GM18909 (cell line): ENCODE results near the gene PIP5KL1.
A peak's percentile ranks its signal among the peaks of the same experiment; 100 is the strongest.

Experiments
- ATAC-seq: cut with Tn5 transposase; IDR thresholded peaks from one replicate; pipeline ENCODE4 v1.9.1; 2021; ENCODE audit warnings: mild to moderate bottlenecking; ENCODE audit not compliant: unreplicated experiment, poor library complexity

The PIP5KL1 gene

DNA sequence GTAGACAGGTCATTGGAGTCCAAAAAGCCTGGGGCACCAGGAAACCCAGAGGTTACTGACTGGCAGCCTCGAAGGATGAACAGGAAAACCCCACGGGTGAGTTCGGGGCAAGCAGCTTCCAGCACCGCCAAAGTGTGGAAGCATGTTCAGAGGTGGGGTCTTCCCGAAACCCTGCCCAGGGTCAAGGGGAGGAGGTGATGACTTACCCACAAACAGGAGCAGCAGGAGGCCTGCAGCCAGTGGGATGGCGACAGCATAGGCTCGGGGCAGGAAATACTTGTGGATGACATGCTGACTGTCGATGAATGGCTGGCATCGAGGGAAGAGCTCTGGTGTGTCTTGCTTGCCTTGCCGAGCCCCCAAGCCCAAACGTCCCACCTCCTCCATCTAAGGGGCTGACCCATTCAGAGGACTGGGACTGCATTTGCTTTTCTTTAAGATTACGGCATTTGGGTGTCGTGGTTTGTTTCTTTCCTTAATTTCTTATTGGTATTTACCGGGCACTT is 5.8 kb upstream of the PIP5KL1 start:
- no peak for ATAC-seq

DNA sequence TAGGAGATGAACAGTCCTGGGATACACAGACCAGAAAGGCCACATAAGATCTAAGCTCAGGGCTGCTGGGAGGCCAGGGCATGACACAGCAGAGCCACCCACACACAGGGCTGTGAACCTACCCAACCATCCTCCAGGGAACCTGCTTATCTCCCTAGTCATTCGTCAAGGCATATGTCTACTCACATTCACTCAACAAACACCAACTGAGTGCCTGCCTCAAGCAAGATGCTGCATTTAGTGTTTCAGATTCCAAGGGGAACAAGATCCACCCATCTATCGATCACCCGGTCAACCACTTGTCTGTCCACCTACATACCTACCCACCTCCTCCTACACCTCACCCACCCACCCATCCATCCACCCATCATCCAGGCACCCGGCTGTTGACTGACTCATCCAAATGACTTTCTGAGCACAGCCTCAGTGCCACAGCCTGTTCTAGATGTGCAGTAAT is 5.2 kb upstream of the PIP5KL1 start:
- ATAC-seq, result no peak

DNA sequence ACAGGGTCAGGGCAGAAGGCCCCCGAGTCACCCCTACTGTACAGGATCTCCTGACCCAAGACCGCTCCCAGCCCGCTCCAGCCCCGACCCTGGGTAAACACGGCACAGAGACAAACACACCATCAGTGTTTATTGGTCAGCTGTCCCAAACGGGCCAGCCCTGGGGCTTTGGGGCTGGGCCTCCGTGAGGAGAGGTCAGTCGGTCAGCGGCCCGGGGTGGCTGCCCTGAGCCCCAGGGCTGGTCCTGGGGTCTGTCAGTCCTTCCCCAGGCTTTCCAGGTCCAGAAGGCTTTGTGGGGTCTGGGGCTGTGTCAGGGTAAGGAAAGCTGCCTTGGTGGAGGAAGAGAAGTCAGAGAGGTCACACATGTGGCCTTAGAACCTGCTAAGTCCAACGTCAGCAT is 4.4 kb upstream of the PIP5KL1 start:
- ATAC-seq, result no peak

DNA sequence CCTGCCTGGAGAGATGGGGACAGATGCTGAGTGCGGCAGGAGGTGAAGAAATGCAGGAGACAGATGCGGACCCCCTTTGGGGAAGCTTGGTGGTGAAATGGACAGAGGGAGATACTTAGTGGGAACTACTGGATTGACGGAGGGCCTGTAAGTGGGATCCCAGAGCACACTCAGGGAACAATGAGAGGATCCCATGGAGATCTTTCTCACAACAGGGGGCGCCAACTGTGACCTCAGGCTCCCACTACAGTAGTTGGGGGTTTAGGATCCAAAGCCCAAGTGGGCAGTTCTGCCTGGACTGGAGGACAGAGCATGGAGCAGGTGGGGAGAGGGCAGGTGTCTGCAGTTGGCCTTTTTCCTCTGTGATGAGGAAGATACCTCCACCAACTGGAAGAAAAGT is 3.7 kb upstream of the PIP5KL1 start:
- ATAC-seq, result no peak

DNA sequence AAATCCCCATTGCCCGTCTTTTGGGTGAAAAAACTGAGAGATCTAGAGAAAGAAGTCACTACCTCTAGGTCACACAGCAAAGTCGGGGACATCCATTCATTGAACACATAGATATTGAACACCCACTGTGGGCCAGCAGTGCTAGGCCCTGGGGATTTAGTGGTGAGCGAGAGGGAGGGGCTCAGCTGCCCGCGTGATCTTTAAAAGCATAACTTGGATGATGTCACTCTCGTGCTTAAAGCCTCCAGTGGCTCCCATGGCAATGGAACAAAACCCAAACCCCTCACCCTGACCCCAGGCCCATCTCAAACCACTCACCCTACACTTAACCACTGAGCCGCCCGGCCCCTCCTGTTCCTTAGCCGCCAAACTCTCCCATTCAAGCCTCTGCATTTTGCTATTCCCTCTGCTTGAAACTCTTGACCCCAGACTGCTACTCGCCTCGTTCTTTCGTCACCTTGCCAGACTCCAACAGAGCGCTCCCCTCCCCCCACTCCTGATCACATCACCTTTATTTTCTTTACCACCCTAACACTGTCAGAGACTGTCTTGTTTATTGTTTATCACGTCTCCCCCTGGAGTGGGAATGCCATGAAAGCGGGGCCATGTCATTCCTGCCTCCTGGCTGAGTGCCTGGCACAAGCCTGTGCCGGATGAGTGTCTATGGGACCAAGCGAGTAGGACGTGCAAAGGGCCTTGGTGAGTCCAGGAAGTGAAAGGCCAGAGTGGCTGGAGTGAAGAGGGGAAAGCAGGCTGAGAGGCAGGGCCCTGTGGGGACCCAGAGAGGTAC is 710 bp upstream of the PIP5KL1 start:
- ATAC-seq, result peak; percentile 35

DNA sequence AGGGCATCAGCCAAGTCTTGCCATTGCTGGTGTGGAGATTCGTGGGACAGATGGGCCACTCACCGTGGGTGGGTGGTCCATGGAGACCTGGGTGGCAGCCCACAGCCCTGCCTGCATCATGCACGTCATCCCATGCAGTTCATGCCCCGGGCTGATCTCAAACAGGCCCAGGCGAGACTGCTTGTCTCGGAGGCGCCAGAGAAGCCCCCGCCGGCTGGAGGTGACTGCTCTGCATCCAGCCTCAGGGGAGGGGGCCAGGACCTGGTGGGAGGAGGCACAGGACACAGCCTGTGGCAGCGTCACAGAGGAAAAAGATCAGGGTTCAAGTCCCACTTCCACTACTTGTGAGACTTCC is 975 bp downstream of the PIP5KL1 start:
- no peak for ATAC-seq

DNA sequence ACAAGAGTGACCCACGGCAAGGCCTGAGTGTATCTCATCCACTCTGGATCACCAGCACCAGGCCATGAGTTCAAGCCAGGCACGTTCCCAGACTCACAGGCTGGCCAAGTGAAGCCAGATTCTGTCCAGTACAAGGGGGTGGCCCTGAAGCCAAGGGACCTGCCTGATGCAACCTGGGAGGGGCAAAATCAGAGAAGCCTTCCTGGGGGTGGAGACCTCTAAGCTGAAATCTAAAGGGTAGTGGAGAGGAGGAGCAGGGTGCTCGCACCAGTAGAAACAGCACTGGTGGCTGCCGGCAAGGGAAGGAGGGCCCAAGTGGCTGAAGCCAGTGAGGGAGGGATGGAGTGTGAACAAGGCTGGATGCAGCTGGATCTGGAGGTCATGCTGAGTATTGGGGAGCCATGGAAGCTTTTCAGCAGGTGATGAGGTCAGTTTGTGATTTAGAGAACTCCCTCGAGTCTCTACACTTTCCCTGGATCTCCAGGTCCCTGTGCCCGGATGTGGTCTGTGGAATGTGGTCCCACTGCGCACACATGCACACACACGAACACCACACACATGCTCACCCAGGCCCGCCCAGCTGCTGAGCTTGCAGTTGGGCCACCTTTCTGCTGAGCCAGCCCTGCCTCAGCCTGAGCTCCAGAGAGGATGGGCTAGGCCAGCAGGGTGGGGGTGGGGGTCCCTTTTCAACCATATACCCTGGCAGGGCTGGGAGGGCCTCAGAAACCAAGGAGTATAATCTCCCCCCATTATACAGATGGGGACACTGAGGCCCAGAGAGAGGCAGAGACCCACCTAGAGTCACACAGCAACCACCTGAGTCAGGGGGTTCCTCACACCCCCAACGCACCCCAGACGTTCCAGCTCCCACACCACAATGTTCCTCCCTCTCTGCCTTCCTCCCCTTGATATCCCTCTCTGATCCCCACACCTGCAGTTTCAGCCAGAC is 1.6 kb downstream of the PIP5KL1 start:
- no peak for ATAC-seq

DNA sequence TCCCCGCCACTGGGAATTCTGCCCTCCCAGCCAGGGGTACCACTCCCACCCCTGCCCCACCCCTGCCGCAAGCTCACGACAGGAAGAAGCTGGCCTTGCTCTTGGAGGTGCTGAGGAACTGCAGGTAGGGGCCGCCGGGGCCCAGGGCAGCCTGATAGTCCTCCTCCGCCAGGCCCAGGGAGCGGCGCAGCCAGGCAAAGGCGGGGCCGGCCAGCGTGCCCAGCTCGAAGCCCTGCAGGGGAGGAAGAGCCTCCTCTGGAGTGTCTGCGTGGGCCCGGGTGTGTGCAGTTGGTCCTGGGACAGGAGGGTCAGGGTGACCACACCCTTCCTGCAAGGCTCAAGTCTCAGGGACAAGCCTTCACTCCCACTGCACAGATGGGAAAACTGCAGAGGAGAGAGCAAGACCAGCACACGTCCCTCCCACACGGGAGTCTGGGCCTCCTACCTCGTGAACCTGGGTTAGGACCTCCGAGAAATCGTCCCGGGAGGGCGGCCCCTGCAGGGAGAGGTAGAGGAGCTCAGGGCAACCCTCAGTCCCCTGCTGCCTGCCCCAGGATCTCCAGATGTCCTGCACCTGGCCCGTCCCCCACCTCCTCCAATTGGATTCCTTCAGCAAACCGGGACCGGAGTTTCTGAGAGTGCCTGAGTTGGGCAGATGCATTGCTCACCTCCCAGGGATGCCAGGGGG is 2.4 kb downstream of the PIP5KL1 start:
- ATAC-seq, result no peak

DNA sequence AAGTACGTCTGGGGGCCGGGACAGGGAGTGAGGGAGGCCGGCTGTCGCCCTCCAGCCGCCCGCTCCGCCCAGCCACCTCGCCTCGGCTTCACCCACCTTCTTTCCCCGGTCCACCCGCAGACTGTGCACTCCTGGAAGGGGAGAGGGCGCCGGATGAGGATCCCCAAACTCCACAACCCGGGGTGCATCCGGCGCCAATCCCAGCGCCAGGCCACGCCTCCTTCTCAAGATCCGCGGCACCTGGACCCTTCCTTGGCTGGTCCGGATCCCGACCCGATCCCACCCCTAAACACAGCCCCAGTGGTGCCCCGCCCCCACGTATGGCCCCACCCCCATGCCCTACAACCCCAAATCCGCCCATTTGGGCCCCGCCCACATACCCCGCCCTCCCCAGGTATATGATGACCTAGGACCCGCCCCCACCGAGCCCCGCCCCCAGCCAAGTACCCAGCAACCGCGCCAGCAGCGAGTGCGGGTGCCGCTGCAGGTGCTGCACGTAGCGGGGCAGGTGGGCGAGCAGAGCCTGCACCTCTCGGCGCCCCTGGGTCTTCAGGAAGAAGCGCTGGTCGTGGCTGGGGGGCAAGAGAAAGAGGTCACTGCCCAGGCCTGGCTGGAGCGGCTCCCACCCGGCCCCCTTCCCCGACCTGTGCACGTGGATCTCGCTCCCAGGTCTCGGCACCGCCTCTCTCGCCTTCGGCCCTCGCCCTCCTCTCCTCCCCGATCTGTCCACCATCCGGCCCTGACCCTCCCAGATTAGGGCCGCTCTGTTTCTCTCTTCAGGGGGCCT is 3.2 kb downstream of the PIP5KL1 start:
- ATAC-seq, result no peak

DNA sequence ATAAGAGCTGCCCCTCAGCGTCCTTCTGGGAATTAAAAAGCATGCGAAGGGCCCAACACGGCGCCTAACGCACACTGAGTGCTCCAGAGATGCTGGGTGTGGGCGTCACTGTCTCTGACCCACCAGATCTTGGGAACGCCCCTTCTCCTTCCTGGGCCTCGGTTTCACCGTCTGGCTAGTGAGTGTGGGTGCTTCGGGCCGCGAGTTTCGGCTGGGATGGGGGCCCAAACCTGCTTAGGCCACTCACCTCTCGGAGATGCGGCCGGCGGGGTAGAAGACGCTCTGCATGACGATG is 3.7 kb downstream of the PIP5KL1 start:
- no peak for ATAC-seq

DNA sequence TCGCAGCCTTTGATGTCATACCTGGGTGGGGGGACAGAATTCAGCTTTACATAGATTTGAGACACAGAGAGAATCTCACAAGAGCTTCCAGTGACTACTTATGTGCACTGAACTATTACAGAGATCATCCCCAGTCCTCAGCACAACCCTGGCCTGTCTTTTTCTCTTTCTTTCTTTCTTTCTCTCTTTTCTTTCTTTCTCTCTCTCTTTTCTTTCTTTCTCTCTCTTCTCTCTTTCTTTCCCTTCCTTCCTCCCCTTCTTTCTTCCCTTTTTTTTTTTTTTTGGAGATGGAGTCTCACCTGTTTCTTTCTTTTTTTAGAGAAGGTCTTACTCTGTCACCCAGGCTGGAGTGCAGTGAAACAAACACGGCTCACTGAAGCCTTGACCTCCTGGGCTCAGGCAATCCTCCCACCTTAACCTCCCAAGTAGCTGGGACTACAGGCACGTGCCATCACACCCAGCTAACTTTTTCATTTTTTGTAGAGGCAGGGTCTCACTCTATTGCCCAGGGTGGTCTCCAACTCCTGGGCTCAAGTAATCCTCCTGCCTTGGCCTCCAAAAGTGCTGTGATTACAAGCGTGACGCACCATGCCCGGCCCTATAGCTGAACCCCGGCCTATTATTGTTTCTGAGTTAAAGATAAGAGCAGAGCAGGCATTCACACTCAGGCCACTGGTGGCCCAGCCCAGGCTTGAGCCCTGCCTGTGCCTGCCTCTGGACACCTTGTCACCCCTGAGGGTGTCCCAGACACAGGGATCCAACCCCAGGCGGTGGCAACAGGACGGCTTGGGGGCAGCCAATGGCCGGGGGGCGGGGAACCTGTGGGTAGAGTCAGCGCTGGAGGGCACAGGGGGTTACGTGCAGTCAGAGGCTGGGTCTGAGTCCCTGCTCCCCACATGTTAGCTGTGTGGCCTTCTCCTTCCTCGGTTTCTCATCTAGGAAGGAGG is 4.3 kb downstream of the PIP5KL1 start:
- ATAC-seq, result no peak

DNA sequence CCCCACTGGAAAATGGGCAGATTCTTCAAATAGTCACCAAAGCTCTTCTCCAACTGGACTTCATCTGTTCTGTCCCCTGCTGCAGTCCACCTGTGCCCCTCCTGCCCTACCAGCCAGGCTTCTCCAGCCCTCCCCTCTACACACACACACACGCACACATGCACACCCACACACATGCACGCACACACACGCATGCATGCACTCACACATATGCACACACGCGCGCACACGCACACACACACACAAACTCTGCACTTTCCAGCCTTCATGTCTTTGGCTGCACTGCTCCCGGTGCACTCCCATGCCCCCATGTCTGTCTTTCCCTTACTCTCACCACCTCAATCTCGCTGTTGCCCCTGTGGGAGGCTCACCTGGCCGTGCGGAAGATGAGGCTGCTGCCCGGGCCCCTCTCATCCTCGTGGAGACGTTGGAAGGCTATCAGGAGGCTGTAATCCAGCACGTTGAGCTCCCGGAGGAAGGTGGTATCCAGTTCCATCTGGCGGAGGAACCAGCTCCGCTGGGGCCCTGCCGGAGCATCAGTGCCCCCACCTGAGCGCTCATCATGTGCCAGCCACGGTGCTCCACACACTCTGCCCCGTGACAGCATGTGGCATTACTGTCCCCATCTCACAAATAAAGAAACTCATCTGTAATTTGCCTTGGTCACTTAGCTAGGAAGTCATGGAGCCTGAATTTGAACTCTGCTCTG is 5.7 kb downstream of the PIP5KL1 start:
- no peak for ATAC-seq

DNA sequence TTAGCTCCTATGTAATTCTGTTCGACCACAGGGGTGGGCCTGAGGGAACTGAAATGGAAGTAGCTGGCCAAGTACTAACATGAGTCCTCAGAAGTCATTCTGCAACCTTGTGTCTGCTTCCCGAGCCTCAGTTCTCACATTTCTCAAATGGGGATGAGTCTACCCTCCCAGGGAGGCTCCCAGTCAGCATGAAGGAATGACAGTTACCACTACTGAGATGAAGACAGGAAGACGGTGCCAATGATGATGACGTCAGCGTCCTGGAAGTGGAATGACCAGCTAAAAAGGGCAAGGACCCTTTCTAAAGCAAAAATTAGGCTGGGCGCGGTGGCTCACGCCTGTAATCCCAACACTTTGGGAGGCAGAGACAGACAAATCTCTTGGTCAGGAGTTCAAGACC is 6.8 kb downstream of the PIP5KL1 start:
- ATAC-seq, result no peak

DNA sequence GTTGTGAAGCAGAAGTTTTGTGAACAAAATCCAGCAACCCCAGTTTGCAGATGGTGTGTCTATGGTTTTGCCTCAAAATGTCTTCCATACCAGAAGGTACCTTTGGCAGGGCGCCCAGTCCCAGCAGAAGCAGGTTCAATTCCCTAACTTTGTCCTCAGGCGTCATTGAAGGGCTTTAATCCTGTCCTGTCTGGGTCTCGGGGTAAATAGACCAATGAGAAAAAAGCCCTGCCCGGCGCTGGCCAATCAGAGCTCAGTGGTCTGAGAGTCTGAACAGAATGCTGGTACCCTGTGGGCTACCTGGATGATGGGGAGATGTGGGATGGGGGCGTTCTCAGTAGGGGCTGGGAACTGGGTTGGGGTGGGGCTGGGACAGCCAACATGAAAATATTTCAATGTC is 7.5 kb downstream of the PIP5KL1 start:
- ATAC-seq, result no peak

DNA sequence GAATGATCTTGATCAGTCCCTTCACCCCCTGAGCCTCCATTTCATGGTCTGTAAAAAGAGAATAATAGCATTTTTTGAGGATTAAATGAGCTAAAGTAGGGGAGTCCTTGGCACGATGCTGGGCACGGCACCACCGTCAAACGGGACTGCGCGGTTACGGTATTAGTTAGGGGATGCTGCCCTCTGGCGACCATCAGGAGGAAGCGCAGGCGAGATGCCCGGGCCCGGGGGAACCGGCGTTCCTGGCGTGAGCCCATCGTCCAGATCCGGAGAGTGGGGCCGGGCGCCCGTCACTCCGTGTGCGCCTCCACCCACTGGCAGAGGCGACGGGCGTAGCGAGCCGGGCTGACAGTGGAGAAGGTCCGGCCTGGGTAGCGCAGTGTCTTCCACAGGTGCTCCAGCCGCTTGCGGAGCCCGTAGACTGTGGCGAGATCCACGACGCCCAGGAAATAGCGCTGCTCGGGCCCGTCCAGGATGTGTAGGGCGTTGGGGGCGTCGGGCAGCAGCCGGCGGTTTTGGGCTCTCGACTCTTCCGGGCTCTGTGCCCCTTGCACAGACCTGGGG is 8.9 kb downstream of the PIP5KL1 start:
- ATAC-seq, result no peak

DNA sequence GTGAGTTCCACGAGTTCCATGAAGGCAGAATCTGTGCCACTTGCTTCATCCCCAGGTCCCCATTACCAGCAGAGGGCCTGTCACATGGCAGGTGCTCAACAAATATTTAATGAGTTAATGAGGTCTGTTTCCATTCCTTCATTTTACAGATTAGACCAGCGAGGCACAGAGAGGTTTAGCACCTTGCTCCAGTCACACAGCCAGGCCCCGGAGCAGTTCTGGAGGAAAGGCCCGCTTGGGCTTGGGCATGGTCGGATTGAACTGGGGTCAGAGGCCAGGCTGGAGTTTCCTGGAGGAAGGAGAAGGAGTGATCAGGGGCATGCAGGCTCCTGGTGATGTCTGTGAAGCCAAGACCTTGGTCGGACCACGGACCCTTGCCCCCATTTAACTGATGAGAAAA is 9.8 kb downstream of the PIP5KL1 start:
- ATAC-seq, result no peak

DNA sequence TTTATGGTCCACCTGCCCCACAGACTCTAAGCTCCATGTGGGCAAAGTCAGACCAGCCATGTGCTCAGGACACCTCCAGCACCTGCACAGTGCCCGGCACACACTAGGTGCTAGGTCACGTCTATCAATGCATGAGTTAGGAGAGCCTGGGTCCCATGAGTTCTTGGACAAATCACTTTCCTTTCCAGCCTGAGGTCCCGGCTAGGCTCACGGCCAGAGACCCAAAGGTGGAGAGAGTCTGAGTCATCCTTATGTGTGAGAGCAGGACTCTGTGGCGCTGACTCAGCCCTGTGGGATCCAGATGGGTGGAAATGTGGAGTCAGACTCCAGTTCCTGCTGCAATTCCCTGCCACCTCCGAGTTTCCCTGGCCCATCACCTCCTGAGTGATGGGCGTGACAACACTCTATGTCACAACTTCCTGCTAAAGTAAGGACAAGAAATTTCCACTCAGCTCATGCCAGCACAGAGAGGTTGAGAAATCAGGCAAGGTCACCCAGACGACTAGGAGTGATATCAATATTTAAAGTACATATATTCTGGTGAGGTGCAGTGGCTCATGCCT is 11.2 kb downstream of the PIP5KL1 start:
- no peak for ATAC-seq
